LNCaP clone FGC (cell line): ENCODE measurements around the gene JPH2.

Source experiments
- DNase-seq: peaks from one replicate; pipeline ENCODE4 v3.0.0-alpha.2; 2011; ENCODE audit warnings: low read depth
- H3K4me3 ChIP-seq: 2 replicates; pipeline ENCODE4 v1.5.1; 2011; ENCODE audit warnings: mild to moderate bottlenecking, low read depth, low read length, control low read depth
- TF ChIP-seq, protein P1 (sequence below): IDR thresholded peaks from 2 replicates; pipeline ENCODE4 v1.5.1; 2012; ENCODE audit warnings: mild to moderate bottlenecking; ENCODE audit not compliant: control insufficient read depth, insufficient read depth; ENCODE audit errors: extremely low read depth

Gene JPH2

DNA sequence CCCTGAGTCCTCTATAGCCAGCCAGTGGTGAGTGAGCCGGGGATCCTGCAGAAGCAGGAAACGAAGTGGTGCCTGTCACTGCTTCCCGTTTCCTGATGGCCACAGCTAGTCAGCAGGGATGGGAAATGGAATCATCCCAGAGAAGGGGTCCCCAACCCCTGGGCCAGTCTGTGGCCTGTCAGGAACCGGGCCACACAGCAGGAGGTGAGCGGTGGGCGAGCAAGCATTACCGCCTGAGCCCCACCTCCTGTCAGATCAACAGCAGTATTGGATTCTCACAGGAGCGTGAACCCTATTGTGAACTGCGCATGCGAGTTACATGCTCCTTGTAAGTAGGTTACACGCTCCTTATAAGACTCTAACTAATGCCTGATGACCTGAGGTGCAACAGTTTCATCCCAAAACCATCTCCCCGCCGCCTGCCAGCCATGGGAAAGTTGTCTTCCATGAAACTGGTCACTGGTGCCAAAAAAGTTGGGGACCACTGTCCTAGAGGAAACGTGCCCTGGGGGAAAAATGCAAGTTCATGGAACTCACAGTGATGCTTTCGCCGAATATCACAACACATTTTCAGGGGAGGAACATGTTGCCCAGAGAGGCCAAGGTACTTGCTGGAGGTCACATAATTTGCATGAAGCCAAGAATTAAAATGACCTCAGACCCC is 113.8 kb downstream of the JPH2 start:
- DNase-seq: no peak
- H3K4me3 ChIP-seq: no peak overlapping the region
- TF ChIP-seq, protein P1, sequence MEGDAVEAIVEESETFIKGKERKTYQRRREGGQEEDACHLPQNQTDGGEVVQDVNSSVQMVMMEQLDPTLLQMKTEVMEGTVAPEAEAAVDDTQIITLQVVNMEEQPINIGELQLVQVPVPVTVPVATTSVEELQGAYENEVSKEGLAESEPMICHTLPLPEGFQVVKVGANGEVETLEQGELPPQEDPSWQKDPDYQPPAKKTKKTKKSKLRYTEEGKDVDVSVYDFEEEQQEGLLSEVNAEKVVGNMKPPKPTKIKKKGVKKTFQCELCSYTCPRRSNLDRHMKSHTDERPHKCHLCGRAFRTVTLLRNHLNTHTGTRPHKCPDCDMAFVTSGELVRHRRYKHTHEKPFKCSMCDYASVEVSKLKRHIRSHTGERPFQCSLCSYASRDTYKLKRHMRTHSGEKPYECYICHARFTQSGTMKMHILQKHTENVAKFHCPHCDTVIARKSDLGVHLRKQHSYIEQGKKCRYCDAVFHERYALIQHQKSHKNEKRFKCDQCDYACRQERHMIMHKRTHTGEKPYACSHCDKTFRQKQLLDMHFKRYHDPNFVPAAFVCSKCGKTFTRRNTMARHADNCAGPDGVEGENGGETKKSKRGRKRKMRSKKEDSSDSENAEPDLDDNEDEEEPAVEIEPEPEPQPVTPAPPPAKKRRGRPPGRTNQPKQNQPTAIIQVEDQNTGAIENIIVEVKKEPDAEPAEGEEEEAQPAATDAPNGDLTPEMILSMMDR: no peak

DNA sequence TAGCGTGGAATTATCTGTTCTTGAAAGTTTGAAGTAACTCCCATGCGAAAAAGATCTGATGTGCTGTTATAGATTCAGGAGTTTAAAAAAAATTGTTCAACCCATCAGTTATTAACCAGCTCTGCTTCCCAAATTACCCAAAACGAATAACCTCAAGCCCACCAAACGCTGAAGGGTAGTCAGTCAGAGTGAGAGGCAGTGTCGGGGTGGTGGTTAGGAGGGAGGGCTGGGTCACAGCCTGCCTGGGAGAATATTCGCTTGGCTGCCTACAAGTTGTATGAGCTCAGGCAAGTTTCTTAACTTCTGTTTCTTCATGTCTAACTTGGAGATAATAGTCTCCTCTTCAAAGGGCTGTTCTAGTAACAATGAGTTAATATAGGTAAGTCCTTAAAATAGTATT is 114.6 kb downstream of the JPH2 start:
- TF ChIP-seq, protein P1: no peak
- no peak overlapping the region for H3K4me3 ChIP-seq
- DNase-seq: no peak

GRCh38 chr20:44071526-44072111 is 115.4 kb downstream of the JPH2 start:
- DNase-seq: no peak
- TF ChIP-seq, protein P1: no peak
- H3K4me3 ChIP-seq: no peak overlapping the region

DNA sequence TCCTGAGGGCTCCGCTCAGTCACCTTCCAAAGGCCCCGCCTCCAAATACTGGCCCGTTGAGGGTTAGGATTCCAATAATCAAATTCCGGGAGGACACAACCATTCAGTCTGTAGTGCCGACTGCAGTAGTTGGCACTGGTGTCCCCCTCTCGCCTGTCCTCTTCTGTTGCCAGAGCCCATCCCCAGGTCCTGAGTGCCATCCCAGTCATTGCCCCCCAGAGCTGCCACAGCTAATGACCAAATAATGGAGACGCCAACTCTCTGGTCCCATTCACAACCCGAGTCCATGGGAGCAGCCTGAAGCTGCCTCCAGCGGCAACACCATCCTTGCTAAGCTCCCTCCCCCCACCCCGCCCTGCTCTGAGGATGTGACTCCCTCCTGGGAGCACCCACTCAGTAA is 115.9 kb downstream of the JPH2 start:
- TF ChIP-seq, protein P1: no peak
- no peak for DNase-seq
- H3K4me3 ChIP-seq: no peak overlapping the region

GRCh38 chr20:44070139-44070900 is 116.7 kb downstream of the JPH2 start:
- no peak for DNase-seq
- TF ChIP-seq, protein P1: no peak
- H3K4me3 ChIP-seq: no peak overlapping the region

- no peak for DNase-seq
- H3K4me3 ChIP-seq: no peak overlapping the region
- TF ChIP-seq, protein P1: no peak
Measured at GRCh38 chr20:44069203-44070011, 117.6 kb downstream of the JPH2 start.
